ENCODE data around the gene PAX8. TPM values are rescaled to one million over a fixed set of nuclear protein-coding genes. Genes with fewer than 3 reads are reported as not detected.

PAX8 gene
- total RNA-seq, 1 experiment from 2014 or later: not detected

GRCh38 chr2:113266431-113266830, 12.3 kb downstream of the PAX8 start:
- Histone ChIP-seq H3K4me3 (ENCODE audit: insufficient read depth, low read depth, low read length) (no peak overlapping the region), H3K36me3 (replicated peaks; ENCODE audit: control insufficient read depth, insufficient read depth, low read length) (no peaks in the 10 kb centered on the region), H3K27me3 (ENCODE audit: control insufficient read depth, insufficient read depth, low read length) (peaks cover 35% of the 10 kb centered on the region)
- DNase-seq: no peak

- no peaks in the 10 kb centered on the region for H3K36me3 ChIP-seq (replicated peaks; ENCODE audit: control insufficient read depth, insufficient read depth, low read length)
- DNase-seq: no peak
- H3K27me3 ChIP-seq (ENCODE audit: control insufficient read depth, insufficient read depth, low read length): peaks cover 20% of the 10 kb centered on the region
- H3K4me3 ChIP-seq (ENCODE audit: insufficient read depth, low read depth, low read length): no peak overlapping the region
These were observed 13.9 kb downstream of the PAX8 start for GRCh38 chr2:113264713-113265403.

- Histone ChIP-seq H3K4me3 (ENCODE audit: insufficient read depth, low read depth, low read length) (no peak overlapping the region), H3K36me3 (replicated peaks; ENCODE audit: control insufficient read depth, insufficient read depth, low read length) (no peaks in the 10 kb centered on the region), H3K27me3 (ENCODE audit: control insufficient read depth, insufficient read depth, low read length) (peaks cover 19% of the 10 kb centered on the region)
- no peak for DNase-seq
These were observed 15.2 kb downstream of the PAX8 start for GRCh38 chr2:113263546-113263945.

- no peak for DNase-seq
- Histone ChIP-seq H3K4me3 (ENCODE audit: insufficient read depth, low read depth, low read length) (no peak overlapping the region), H3K36me3 (replicated peaks; ENCODE audit: control insufficient read depth, insufficient read depth, low read length) (no peaks in the 10 kb centered on the region), H3K27me3 (ENCODE audit: control insufficient read depth, insufficient read depth, low read length) (peaks cover 6% of the 10 kb centered on the region)
These were observed 17.7 kb downstream of the PAX8 start for GRCh38 chr2:113260991-113261390.

- peaks cover 5% of the 10 kb centered on the region for H3K27me3 ChIP-seq (ENCODE audit: control insufficient read depth, insufficient read depth, low read length)
- H3K36me3 ChIP-seq (replicated peaks; ENCODE audit: control insufficient read depth, insufficient read depth, low read length): no peaks in the 10 kb centered on the region
- H3K4me3 ChIP-seq (ENCODE audit: insufficient read depth, low read depth, low read length): no peak overlapping the region
- DNase-seq: no peak
These were observed 20.1 kb downstream of the PAX8 start for GRCh38 chr2:113258471-113259147.

GRCh38 chr2:113257516-113258264, 21.0 kb downstream of the PAX8 start:
- Histone ChIP-seq H3K4me3 (ENCODE audit: insufficient read depth, low read depth, low read length) (no peak overlapping the region), H3K36me3 (replicated peaks; ENCODE audit: control insufficient read depth, insufficient read depth, low read length) (no peaks in the 10 kb centered on the region), H3K27me3 (ENCODE audit: control insufficient read depth, insufficient read depth, low read length) (peaks cover 5% of the 10 kb centered on the region)
- DNase-seq: no peak

- H3K4me3 ChIP-seq (ENCODE audit: insufficient read depth, low read depth, low read length): no peak overlapping the region
- DNase-seq: no peak
- peaks cover 3% of the 10 kb centered on the region for H3K27me3 ChIP-seq (ENCODE audit: control insufficient read depth, insufficient read depth, low read length)
- H3K36me3 ChIP-seq (replicated peaks; ENCODE audit: control insufficient read depth, insufficient read depth, low read length): no peaks in the 10 kb centered on the region
These were observed 23.3 kb downstream of the PAX8 start for GRCh38 chr2:113255140-113256070.

- Histone ChIP-seq H3K36me3 (replicated peaks; ENCODE audit: control insufficient read depth, insufficient read depth, low read length) (no peaks in the 10 kb centered on the region), H3K27me3 (ENCODE audit: control insufficient read depth, insufficient read depth, low read length) (peaks cover 3% of the 10 kb centered on the region), H3K4me3 (ENCODE audit: insufficient read depth, low read depth, low read length) (no peak overlapping the region)
- no peak for DNase-seq
These were observed 25.3 kb downstream of the PAX8 start for GRCh38 chr2:113253453-113253852.

- H3K4me3 ChIP-seq (ENCODE audit: insufficient read depth, low read depth, low read length): no peak overlapping the region
- no peak for DNase-seq
These were observed 26.6 kb downstream of the PAX8 start for GRCh38 chr2:113252047-113252590.

GRCh38 chr2:113251118-113251517, 27.6 kb downstream of the PAX8 start:
- Histone ChIP-seq H3K27me3 (ENCODE audit: control insufficient read depth, insufficient read depth, low read length) (peaks cover 3% of the 10 kb centered on the region), H3K4me3 (ENCODE audit: insufficient read depth, low read depth, low read length) (no peak overlapping the region), H3K36me3 (replicated peaks; ENCODE audit: control insufficient read depth, insufficient read depth, low read length) (no peaks in the 10 kb centered on the region)
- DNase-seq: no peak

More at GRCh38 chr2:113252047-113252590, 26.6 kb downstream of the PAX8 start:
- Histone ChIP-seq H3K27me3 (ENCODE audit: control insufficient read depth, insufficient read depth, low read length) (peaks cover 3% of the 10 kb centered on the region), H3K36me3 (replicated peaks; ENCODE audit: control insufficient read depth, insufficient read depth, low read length) (no peaks in the 10 kb centered on the region)

- Histone ChIP-seq H3K4me3 (ENCODE audit: insufficient read depth, low read depth, low read length) (no peak overlapping the region), H3K36me3 (replicated peaks; ENCODE audit: control insufficient read depth, insufficient read depth, low read length) (no peaks in the 10 kb centered on the region), H3K27me3 (ENCODE audit: control insufficient read depth, insufficient read depth, low read length) (no peaks in the 10 kb centered on the region; the same call in 1 of the 2 replicates)
- peak; percentile 87 for DNase-seq
These were observed 29.5 kb downstream of the PAX8 start for GRCh38 chr2:113248997-113249770.

GRCh38 chr2:113246606-113247005, 32.1 kb downstream of the PAX8 start:
- DNase-seq: no peak
- H3K4me3 ChIP-seq (ENCODE audit: insufficient read depth, low read depth, low read length): no peak overlapping the region
- no peaks in the 10 kb centered on the region for H3K36me3 ChIP-seq (replicated peaks; ENCODE audit: control insufficient read depth, insufficient read depth, low read length)

GRCh38 chr2:113245276-113245711, 33.4 kb downstream of the PAX8 start:
- Histone ChIP-seq H3K36me3 (replicated peaks; ENCODE audit: control insufficient read depth, insufficient read depth, low read length) (no peaks in the 10 kb centered on the region), H3K4me3 (ENCODE audit: insufficient read depth, low read depth, low read length) (no peak overlapping the region), H3K27me3 (ENCODE audit: control insufficient read depth, insufficient read depth, low read length) (no peaks in the 10 kb centered on the region)
- DNase-seq: no peak

More at GRCh38 chr2:113246606-113247005, 32.1 kb downstream of the PAX8 start:
- no peaks in the 10 kb centered on the region; the same call in 1 of the 2 replicates for H3K27me3 ChIP-seq (ENCODE audit: control insufficient read depth, insufficient read depth, low read length)
